ENCODE data around the gene RASSF4.

DNA sequence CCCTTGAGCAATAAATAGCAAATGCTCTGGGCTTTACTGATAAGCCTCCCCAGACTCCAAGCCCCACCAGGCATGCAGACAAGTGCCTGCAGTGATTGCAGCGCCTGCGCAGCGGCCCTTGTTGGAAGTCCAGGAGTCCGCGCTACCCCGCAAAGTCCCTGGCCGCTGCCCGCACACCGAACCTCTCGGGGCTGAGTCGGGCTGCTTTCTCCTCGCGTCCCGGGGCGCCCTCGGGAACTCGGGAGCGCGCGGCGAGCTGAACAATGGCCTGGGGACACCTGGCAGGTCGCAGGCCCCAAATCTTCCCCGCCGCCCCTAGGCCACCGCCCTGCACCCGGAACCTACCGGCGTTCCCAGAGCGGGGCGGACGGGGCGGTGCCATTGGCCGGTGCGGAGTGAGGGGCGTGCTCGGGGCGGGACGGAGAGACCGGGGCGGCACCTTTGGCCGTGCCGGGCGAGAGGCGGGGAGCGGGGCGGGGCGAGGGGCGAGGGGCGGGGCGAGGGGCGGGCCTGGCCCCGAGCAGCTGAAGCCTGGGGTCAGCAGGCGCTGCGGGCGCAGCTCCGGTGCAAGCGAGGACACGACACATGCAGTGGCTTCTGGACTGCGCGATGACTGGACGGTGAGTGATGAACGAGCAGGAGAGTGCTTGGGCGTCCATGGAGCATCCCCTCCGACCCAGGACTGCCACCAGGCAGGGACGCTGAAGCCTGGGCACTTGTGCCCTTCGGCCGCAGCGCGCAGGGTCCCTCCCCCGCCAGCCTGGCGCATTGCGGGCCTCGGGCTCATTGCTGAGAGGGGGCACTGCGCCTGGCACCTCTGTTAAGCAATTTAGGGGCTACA is at the start of gene RASSF4:
- TF ChIP-seq, protein P1, sequence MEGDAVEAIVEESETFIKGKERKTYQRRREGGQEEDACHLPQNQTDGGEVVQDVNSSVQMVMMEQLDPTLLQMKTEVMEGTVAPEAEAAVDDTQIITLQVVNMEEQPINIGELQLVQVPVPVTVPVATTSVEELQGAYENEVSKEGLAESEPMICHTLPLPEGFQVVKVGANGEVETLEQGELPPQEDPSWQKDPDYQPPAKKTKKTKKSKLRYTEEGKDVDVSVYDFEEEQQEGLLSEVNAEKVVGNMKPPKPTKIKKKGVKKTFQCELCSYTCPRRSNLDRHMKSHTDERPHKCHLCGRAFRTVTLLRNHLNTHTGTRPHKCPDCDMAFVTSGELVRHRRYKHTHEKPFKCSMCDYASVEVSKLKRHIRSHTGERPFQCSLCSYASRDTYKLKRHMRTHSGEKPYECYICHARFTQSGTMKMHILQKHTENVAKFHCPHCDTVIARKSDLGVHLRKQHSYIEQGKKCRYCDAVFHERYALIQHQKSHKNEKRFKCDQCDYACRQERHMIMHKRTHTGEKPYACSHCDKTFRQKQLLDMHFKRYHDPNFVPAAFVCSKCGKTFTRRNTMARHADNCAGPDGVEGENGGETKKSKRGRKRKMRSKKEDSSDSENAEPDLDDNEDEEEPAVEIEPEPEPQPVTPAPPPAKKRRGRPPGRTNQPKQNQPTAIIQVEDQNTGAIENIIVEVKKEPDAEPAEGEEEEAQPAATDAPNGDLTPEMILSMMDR (IDR thresholded peaks at IDR 0.05), result no peak
- TF ChIP-seq POLR2A (IDR thresholded peaks at IDR 0.05), result no peak
